Hepatocyte (in vitro differentiated cells): Measurements from ENCODE around the gene SEC24D. TPM values are rescaled to one million over a fixed set of nuclear protein-coding genes. Genes with fewer than 3 reads are reported as not detected.
"Not testable (repeated sequence)": the region's sequence is repeated elsewhere in the genome, so short reads cannot be mapped to it uniquely, and the experiment has no call there.

Experiments
- DNase-seq: peaks from one replicate; pipeline ENCODE4 v3.0.0-alpha.2; 2016; ENCODE audit warnings: low spot score
- H2AFZ ChIP-seq: fragments of 200-600 bp; sonication (generic); 2 replicates; pipeline ENCODE4 v1.6.0; 2016; ENCODE audit warnings: antibody characterized with exemption, mild to moderate bottlenecking
- H3K27ac ChIP-seq: fragments of 200-600 bp; sonication (generic); 2 replicates; pipeline ENCODE4 v1.5.1; 2016; ENCODE audit warnings: mild to moderate bottlenecking
- H3K27me3 ChIP-seq: fragments of 200-600 bp; sonication (generic); 2 replicates; pipeline ENCODE4 v1.6.1; 2016
- H3K36me3 ChIP-seq: fragments of 200-600 bp; sonication (generic); replicated peaks from 2 replicates; pipeline ENCODE4 v1.5.1; 2016; ENCODE audit warnings: low read depth; ENCODE audit not compliant: insufficient read depth
- H3K4me1 ChIP-seq: fragments of 200-600 bp; sonication (generic); 2 replicates; pipeline ENCODE4 v1.5.1; 2016; ENCODE audit warnings: mild to moderate bottlenecking, moderate library complexity; ENCODE audit not compliant: insufficient read depth
- H3K4me2 ChIP-seq: fragments of 200-600 bp; sonication (generic); 2 replicates; pipeline ENCODE4 v1.6.0; 2016
- H3K4me3 ChIP-seq: fragments of 200-600 bp; sonication (generic); 2 replicates; pipeline ENCODE4 v1.5.1; 2016; ENCODE audit warnings: mild to moderate bottlenecking
- H3K79me2 ChIP-seq: fragments of 200-600 bp; sonication (generic); 2 replicates; pipeline ENCODE4 v1.6.0; 2017; ENCODE audit warnings: mild to moderate bottlenecking
- H3K9me2 ChIP-seq: fragments of 200-600 bp; sonication (generic); replicated peaks from 2 replicates; pipeline ENCODE4 v1.6.0; 2017; ENCODE audit warnings: mild to moderate bottlenecking; ENCODE audit not compliant: insufficient read depth
- H3K9me3 ChIP-seq: fragments of 200-600 bp; sonication (generic); 2 replicates; pipeline ENCODE4 v1.5.1; 2016; ENCODE audit warnings: low read depth, mild to moderate bottlenecking
- H4K20me1 ChIP-seq: fragments of 200-600 bp; sonication (generic); 2 replicates; pipeline ENCODE4 v1.6.0; 2016; ENCODE audit warnings: mild to moderate bottlenecking; ENCODE audit not compliant: insufficient read depth, poor library complexity, severe bottlenecking
- CTCF ChIP-seq: fragments of 200-600 bp; sonication (generic); IDR thresholded peaks from 2 replicates; pipeline ENCODE4 v1.5.1; 2016; ENCODE audit warnings: antibody characterized with exemption, mild to moderate bottlenecking; ENCODE audit not compliant: poor library complexity
- EZH2 ChIP-seq: fragments of 200-600 bp; sonication (generic); IDR thresholded peaks from 2 replicates; pipeline ENCODE4 v1.6.1; 2016; ENCODE audit warnings: antibody characterized with exemption, mild to moderate bottlenecking, borderline replicate concordance
- EZH2phosphoT487 ChIP-seq: fragments of 200-600 bp; sonication (generic); IDR thresholded peaks from one replicate; pipeline ENCODE4 v1.6.1; 2018; ENCODE audit warnings: antibody characterized with exemption, mild to moderate bottlenecking, low read depth, moderate library complexity; ENCODE audit not compliant: unreplicated experiment, severe bottlenecking
- WGBS: methylation state at CpG from one replicate; pipeline ENCODE4 v1.1.6; 2016; ENCODE audit warnings: low lambda C conversion rate; ENCODE audit errors: missing lambda C conversion rate; 5-methylcytosine and 5-hydroxymethylcytosine counted together
- polyA plus RNA-seq: library from polyadenylated mRNA; unstranded; fragments of >200 nt; fragmentation: Nextera tagmentation; extraction: Ambion mirVana; gene quantifications from 2 replicates; pipeline ENCODE4 v1.2.1, GENCODE V29; 2016
- total RNA-seq: library from RNA; depleted of rRNA; stranded (reverse); fragments of >200 nt; gene quantifications from 2 replicates; pipeline ENCODE4 v1.2.3, GENCODE V29; 2014

The SEC24D gene
- total and polyA plus RNA-seq, 2 experiments from 2014 or later = 81.9 to 97.4 TPM

- Histone ChIP-seq H3K9me3 (no peaks in the 10 kb centered on the region), H4K20me1 (no peaks in the 10 kb centered on the region), H3K9me2 (no peaks in the 10 kb centered on the region), H3K4me3 (no peak overlapping the region), H3K79me2 (peaks cover 7% of the 10 kb centered on the region), H3K4me1 (no peaks in the 10 kb centered on the region), H3K27ac (no peak overlapping the region), H3K27me3 (no peaks in the 10 kb centered on the region), H3K36me3 (peaks cover 5% of the 10 kb centered on the region), H2AFZ (no peak overlapping the region), H3K4me2 (no peak overlapping the region)
- WGBS = 97% methylated on average over 1 of the region's 1 CpG
- no peak for DNase-seq
- no peak for TF ChIP-seq CTCF
- TF ChIP-seq EZH2phosphoT487 = no peak
- no peak for TF ChIP-seq EZH2
These were observed 48.0 kb downstream of the SEC24D start for GRCh38 chr4:118787844-118788380.

- no peak overlapping the region for H2AFZ ChIP-seq
- H4K20me1 ChIP-seq = no peaks in the 10 kb centered on the region
- no peaks in the 10 kb centered on the region for H3K9me3 ChIP-seq
- H3K27me3 ChIP-seq = no peaks in the 10 kb centered on the region
- H3K79me2 ChIP-seq = peaks cover 7% of the 10 kb centered on the region
- WGBS = 97% methylated on average over 1 of the region's 1 CpG
- no peak overlapping the region for H3K4me3 ChIP-seq
- no peak overlapping the region for H3K4me2 ChIP-seq
- no peak for TF ChIP-seq CTCF
- TF ChIP-seq EZH2 = no peak
- no peak for TF ChIP-seq EZH2phosphoT487
- DNase-seq = no peak
- H3K36me3 ChIP-seq = no peaks in the 10 kb centered on the region
- no peaks in the 10 kb centered on the region for H3K4me1 ChIP-seq
- H3K27ac ChIP-seq = no peak overlapping the region
- no peaks in the 10 kb centered on the region for H3K9me2 ChIP-seq
These were observed 51.1 kb downstream of the SEC24D start for GRCh38 chr4:118784776-118785175.

GRCh38 chr4:118783887-118784286 lies 52.0 kb downstream of the SEC24D start:
- TF ChIP-seq EZH2 (no peak), EZH2phosphoT487 (no peak), CTCF (no peak)
- Histone ChIP-seq H3K4me2 (no peak overlapping the region), H3K27me3 (no peaks in the 10 kb centered on the region), H2AFZ (no peak overlapping the region), H3K4me3 (no peak overlapping the region), H3K36me3 (no peaks in the 10 kb centered on the region), H3K4me1 (no peaks in the 10 kb centered on the region), H3K9me3 (no peaks in the 10 kb centered on the region), H3K27ac (no peak overlapping the region), H4K20me1 (no peaks in the 10 kb centered on the region), H3K9me2 (no peaks in the 10 kb centered on the region), H3K79me2 (peaks cover 7% of the 10 kb centered on the region)
- no peak for DNase-seq
- WGBS = 97% methylated on average over 5 of the region's 5 CpGs

- not testable (repeated sequence) for H3K79me2 ChIP-seq, H3K36me3 ChIP-seq, H3K4me1 ChIP-seq, H3K9me2 ChIP-seq, H3K4me3 ChIP-seq, DNase-seq, H3K27ac ChIP-seq, H3K27me3 ChIP-seq, H3K9me3 ChIP-seq, H4K20me1 ChIP-seq, H2AFZ ChIP-seq, H3K4me2 ChIP-seq
- 100% methylated on average over 13 of the region's 13 CpGs for WGBS
These were observed 53.0 kb downstream of the SEC24D start for GRCh38 chr4:118782886-118783285.

- H3K4me1 ChIP-seq = peaks cover 13% of the 10 kb centered on the region
- WGBS = 97% methylated on average over 2 of the region's 2 CpGs
- H3K9me3 ChIP-seq, H3K4me2 ChIP-seq, H3K27me3 ChIP-seq, H3K9me2 ChIP-seq, H3K27ac ChIP-seq, H3K4me3 ChIP-seq, H2AFZ ChIP-seq, H4K20me1 ChIP-seq, DNase-seq, H3K36me3 ChIP-seq, H3K79me2 ChIP-seq: not testable (repeated sequence)
These were observed 58.3 kb downstream of the SEC24D start for GRCh38 chr4:118777649-118778048.

- not testable (repeated sequence) for H3K36me3 ChIP-seq, H3K4me3 ChIP-seq, H2AFZ ChIP-seq, H3K9me3 ChIP-seq, DNase-seq, H3K4me2 ChIP-seq, H4K20me1 ChIP-seq, H3K27ac ChIP-seq, H3K79me2 ChIP-seq, H3K9me2 ChIP-seq, H3K27me3 ChIP-seq
- WGBS = 98% methylated on average over 2 of the region's 2 CpGs
- H3K4me1 ChIP-seq = peaks cover 13% of the 10 kb centered on the region
These were observed 58.8 kb downstream of the SEC24D start for GRCh38 chr4:118776955-118777640.
